Brain pericyte (primary cell): ENCODE measurements around the gene CAMK2G.
"Not testable (repeated sequence)": the region's sequence is repeated elsewhere in the genome, so short reads cannot be mapped to it uniquely, and the experiment has no call there.

Experiments
- DNase-seq: peaks from one replicate; pipeline ENCODE4 v3.0.0-alpha.2; 2012; ENCODE audit warnings: low read depth, low spot score

Gene CAMK2G

DNA sequence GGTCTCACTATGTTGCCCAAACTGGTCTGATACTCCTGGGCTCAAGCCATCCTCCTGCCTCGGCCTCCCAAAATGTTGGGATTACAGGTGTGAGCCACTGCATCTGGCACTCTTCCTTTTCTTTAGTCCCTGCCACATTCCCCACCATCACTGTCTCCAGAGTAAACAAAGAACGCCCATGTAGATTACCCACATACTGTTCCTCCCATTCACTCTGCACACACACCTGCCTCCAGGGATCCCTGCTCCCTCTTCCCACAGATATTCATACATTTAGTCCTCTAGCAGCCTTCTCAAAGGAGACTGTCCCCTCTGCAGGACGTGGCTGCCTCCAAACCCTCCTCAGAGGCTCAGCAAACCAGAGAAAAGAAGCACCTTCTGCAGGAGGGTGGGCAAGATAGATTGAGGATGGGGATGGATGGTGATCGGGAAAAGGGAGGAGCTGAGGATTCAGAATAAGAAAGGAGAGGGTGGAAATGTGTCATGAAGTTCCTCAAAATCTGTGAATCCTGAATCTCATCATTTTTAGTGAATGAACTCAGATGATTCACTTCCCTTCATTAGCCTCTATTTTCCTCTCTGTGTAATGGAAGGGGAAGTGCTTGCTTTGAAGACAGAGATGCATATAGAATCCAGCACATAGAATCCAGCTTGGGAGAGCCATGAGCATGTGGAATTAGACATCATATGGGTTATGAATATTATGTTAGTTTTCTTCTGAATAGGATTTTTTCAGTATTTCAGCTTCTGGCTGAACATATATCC, 31.1 kb upstream of the CAMK2G start:
- DNase-seq: no peak

DNA sequence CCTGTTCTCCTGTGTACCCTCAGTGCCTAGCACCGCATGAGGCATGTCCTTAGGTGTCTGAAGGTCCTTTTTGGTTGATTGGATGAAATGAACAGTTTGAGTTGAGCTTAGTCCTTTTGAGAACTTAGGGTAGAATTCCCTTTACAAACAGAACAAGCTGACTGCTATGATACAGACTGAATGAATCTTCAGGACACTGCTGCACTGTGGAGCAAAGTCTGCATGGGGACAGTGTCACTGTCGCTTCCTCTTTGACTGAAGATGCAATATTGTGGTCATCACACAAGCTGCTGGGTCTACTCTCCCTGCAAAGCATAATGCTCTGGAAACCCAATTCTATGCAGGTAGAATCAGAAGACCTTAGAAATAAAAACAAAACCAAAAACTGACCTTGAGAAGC, 28.0 kb upstream of the CAMK2G start:
- DNase-seq: no peak

DNA sequence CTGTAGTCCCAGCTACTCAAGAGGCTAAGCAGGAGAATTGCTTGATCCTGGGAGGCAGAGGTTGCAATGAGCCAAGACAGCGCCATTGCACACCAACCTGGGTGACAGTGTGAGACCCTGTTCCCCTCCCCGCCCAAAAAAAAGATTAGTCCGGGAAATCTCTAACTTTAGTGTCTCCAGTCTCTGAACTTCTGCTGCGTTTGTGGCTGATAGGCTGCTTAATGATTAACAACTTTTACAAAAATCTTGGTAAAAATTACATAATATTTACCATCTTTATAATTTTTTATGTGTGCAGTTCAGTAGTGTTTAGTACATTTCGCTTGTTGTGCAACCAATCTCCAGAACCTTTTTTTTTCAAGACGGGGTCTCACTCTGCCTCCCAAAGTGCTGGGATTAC, 26.9 kb upstream of the CAMK2G start:
- DNase-seq: no peak

DNA sequence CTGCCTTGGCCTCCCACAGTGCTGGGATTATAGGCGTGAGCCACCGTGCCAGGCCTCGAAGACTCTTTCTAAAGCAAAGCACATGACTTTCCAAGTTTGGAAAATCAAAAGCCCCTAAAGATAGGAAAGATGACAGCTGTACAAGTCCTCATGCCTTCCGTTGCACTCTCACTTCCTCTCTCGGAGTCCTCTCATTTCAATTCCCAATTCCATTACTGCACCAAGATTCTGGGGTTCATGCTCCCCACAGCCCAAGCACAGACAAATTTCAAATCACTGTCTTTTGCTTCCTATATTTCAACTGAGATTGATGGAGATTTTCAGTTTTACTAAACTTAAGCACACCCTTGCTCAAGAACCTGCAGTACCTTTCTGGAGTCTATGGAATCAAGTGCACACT, 25.7 kb upstream of the CAMK2G start:
- DNase-seq: no peak

DNA sequence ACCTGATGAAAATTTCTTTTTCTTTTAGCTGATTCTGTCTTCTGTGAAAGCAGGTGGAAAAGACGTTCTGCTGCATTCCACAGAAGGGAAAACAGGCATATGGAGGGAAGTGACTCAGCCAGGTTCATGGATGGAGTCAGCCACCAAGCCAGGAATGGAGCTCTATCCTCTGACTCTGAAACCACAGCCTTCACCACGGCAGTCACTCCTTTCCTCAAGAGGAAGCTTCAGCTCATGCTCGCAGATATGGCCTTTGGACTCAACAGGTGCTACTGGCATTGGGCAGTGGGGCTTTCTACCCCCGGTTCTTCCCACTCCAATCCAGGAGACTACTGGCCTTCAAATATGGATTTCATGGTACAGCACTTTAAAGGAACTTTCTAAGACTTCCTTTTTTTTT, 25.1 kb upstream of the CAMK2G start:
- no peak for DNase-seq

DNA sequence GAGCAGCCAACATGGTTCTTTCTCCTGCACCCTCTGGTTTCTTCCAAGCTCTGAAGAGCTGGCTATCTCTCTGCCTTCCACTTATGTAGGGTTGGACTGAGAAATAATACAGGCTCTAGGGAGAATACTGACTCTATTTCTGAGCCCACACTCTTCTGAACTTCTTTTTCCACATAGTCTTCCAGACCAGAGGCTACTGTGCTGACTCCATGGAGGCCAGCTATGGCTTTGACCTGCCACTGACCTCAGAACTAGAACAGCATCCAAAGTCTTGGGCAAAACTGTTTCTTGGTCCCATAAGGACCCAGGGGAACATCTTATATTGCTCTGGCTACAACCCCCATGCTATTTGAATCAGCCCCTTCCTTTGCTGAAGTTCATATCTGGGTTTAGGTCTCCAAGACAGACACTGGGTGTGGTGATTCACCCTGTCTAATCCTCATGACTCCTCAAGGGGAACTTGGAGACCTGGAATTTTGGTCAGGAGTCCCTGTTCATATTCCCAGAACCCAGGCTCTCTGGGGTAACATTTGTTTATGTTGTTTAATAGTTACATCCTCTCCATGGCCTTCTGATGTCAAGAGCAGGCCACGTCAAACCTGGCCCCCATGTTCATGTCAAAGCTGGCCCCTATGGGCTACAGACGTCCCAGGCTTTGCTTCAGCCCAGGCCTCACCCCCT, 24.5 kb upstream of the CAMK2G start:
- DNase-seq: no peak

DNA sequence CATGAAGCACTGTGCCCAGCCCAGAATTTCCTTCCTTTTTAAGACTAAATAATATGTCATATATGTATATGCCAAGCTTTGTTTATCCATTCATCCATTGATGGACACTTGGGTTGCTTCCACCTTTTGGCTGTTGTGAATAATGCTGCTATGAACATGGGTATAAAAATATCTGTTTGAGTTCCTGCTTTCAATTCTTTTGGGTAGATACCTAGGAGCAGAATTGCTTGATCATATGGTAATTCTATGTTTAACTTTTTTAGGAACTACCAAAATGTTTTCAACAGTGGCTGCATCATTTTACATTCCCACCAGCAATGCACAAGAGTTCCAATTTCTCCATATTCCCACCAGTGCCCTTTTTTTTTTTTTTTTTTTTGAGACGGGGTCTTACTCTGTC, 23.3 kb upstream of the CAMK2G start:
- no peak for DNase-seq

DNA sequence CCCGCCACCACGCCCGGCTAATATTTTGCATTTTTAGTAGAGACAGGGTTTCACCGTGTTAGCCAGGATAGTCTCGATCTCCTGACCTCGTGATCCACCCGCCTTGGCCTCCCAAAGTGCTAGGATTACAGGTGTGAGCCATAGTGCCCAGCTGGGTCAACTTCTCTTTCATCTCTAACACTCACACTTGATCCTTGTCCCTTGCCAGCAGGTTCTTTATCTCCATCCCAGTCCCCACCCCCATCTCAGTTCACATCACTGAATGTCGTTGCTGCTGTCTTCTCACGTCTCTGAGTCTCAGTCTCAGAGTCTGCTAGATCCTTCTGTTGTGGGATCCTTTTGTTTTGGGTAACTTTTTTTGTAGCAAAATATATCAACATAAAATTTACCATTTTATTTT, 21.0 kb upstream of the CAMK2G start:
- DNase-seq: not testable (repeated sequence)

DNA sequence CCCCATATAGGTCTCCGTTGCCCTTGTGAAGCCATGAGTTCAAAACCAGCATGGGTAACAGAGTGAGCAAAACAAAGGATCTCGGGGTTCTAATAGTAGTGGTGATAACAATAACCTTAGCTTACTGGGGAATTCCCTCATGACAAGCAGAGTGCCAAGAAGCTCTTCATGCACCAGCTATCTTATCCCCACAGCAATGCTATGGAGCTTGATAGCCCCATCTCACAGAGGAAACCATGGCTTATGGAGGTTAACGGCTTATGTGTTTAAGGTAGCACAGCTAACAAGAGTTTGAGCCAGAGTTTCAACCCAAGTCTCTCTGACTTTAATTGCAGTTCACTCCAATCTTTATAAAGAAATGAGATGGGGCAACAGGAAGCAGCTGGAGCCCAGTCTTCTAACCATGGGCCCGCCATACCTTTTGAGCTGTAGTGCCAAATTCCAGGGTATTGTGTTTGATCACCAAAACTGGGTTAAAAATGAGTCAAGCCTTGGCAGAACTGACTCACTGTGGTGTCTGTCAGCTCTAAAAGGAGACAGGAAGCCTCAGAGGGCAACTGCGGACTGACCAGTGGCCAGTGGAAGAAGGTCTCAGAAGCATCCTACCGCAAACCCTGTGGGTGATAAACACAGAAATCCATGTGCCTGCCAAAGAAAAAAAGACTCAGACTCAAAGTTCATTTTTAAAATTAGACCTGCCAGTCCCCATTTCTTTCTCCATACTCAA, 20.1 kb upstream of the CAMK2G start:
- no peak for DNase-seq

DNA sequence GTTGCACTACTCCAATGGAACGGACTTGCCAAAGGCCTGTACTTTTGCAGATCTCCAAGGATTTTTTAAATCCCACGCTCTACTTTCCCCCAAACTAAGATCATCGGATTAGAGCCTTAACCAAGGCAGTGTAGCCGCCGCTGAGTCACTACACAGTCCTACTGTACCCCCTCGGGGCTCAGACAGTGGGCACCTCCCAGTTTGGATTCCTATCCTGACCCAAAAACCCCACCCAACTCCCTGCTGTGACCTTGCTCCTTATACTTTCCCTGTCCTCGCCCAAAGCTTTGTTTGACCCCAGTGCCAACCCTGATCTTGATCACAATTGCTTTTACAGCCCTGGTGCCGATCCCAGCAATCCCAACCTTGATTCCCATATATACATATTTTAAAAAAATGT, 19.1 kb upstream of the CAMK2G start:
- no peak for DNase-seq

DNA sequence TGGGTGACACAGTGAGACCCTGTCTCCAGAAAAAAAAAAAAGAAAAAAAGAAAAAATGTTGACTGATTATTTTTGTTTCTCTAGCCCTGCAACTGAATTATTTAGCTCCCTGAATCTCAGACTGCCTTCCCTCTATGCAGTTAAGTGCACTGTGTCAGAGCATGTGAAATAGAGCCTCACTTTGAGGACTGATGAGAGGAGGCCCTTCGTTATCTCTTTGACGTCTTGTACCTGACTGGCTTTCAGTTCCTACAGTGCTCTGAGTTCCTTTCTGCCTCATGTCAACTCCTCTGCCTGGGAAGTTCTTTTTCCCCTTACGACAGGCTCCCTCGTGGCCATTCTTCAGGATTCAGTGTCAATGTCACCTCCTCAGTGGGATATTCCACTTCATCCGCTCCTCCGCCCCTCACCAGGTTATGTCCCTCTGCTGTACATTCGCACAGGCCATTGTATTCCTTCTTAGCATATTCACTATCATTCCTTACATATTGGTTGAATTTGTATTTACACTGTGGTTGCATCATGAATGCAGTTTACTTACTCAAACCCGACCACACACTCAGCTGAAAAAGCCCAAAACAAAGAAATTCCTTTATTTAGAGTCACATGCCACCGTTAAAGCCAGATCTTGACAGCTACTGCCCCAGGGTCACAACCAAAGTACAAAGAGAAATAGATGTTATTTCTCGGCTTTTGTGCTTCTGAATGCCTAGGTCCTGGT, 18.1 kb upstream of the CAMK2G start:
- no peak for DNase-seq

DNA sequence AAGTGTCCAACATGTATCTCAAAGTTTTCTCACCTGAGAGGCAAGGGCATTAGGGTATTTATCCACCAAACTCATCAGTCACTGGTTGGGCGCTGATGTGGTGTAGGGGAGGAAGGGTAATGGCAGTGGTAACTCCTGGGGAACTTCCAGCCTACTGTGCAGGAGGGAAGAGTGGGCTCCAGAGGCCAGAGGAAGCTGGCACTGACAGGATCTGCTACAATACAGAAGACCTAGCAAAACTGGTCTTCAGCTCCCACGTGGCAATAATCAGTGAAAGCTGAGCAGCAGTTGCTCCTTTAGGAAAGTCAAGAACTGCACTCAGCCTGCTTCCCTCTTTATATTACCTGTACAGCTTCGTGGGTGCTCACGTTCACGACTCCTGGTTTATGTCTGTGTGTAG, 17.2 kb upstream of the CAMK2G start:
- no peak for DNase-seq

DNA sequence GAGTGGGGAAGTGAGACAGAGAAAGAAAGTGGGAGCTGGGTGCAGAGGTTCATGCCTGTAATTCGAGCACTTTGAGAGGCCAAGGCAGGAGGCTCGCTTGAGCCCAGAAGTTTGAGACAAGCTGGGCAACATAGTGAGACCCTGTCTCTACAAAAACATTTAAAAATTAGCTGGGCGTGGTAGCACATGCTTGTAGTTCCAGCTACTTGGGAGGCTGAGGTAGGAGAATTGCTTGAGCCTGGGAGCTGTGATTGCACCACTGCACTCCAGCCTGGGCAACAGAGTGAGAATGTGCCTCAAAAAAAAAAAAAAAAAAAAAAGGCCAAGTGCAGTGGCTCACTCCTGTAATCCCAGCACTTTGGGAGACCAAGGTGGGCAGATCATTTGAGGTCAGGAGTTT, 16.5 kb upstream of the CAMK2G start:
- not testable (repeated sequence) for DNase-seq

DNA sequence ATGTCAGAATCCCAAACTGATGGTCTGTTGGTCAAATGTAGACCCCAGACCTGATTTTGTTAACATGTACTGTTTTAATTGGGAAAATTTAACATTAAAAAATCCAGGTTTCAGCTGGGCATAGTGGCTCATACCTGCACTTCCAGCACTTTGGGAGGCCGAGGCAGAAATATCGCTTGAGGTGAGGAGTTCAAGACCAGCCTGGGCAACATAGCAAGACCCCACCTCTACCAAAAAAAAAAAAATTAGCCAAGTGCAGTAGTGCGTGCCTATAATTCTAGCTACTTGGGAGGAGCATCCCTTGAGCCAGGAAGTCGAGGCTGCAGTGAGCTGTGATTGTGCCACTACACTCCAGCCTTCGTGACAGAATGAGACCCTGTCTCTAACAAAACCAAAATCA, 15.9 kb upstream of the CAMK2G start:
- DNase-seq: no peak

DNA sequence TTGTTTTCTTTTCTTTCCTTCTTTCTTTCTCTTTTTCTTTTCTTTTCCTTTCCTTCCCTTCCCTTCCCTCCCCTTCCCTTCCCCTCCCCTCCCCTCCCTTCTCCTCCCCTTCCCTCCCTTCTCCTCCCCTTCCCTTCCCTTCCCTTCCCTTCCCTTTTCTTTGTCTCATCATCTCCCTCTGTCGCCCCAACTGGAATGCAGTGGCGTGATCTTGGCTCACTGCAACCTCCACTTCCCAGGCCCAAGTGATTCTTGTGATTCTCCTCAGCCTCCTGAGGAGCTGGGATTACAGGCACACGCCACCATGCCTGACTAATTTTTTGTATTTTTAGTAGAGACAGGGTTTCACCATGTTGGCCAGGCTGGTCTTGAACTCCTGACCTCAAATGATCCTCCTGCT, 15.1 kb upstream of the CAMK2G start:
- not testable (repeated sequence) for DNase-seq

DNA sequence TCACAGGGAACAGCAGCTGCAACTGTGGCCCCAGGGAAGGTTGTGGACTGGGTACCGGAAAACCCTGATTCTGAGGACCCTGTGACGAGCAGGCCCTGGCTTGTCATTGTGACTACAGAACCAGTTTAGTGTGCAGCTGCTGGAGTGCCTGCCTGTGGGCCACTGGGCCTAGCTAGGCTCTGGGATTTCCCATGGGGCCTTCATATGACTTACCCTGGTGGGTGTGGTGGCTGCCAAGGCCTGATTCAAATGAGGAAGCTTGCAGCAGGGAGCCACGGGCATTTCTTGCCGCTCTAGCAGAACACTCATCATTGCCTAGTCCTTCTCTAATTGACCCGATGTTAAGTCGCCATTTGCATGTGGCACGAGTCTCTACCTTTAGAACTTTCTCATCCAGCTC, 14.7 kb upstream of the CAMK2G start:
- no peak for DNase-seq

DNA sequence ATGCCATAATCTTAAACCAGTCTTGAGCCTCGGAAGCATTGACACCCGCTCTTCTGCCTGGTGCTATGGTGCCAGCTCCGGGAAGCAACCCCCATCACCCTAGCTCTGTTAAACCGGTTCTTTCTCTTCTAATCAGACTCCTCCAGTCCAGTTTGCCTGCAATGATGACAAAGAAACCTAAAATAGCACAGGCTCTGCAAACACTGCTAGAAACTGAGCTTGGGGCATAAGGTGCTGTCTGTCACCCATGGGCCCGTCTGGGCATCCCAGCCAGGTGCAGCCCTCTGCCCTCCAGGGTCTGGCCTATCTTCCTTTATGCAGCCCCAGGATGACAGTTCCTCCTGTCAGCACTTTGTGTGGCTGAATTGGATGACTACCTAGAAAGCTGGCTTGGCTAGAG, 14.2 kb upstream of the CAMK2G start:
- DNase-seq: no peak

DNA sequence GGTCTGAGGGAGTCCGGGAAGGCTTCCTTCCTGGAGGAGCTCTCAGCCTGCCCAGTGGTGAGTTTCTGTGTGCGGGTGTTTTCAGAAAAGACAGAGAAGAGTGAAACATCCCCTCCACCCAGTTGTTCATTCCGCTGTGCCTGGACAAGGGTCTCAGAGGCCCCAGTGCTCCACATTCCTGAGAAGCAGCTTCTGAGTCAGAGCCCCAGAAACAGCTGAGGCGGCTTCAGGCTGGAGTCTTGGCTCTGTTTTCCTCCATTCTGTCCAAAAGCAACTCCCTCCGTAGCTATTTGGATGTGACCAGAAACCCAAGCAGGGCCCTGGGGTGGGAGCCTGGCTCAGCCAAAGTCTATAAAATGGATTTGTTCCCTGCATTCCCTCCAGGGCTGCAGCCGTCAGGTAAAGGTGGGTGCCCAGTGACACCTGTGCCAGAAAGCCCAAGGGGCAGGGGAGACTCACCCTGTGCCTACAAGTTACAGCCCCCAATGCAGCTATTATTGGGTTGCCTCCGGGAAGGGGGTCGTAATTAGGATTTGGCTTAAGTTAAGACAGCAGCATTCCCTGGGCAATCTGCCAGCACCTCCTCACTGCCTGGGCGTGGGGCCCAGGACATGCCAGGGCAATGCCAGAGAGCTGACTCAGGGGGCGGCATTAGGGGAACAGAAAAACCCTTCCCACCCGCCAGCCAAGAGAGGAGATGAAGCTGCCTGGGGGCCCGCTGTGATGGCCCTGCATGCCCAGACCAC, 13.1 kb upstream of the CAMK2G start:
- DNase-seq: peak; percentile 75

DNA sequence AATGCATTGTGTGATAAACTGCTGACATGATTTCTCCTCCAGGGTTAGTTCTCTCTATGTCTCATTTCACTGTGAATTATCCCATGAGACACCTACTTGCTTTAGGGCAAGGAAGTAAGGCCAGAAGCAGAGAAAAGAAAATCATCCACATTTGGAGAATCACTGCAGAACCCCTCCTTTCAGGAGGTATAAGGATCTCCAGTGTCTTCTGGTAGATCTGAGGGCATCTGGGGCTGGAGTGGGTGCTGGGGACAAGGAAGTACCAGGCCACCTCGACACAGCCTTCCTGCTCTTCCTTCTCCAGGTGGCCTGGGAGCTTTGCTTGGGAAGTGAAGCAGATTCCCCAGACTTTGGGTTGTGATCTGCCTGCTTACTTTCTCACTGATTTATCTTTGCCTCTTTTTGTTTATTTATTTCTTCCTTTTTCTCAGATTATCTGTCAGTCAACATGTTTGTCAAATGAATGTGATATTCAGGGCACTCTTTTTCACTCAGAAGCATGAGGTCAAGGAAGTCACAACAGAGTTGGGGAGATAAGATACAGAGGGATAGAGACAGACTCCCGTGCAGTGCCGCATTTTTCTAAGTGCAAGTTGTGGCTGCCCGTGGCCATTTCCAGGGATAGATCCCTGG, 12.4 kb upstream of the CAMK2G start:
- no peak for DNase-seq

DNA sequence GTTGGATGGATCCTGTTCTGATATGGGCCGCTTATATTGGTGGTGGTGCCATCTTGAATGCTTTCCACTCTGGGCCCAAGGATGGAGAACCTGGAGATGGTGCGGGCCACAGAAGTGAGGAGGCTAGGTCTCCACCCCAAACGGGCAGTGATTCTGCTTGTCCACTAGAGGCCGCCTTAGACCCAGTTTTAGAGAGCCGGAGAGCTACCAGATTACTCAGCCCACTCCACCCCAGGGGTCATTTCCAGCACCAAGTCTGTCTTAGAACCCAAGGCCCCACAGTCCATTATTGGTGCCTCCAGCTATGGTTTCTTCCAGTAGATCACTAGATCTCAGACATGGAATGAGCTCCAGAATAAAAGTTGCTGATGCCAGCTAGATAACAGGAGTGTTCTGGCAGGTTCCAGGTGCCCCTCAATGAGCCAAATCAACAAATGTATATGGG, 11.8 kb upstream of the CAMK2G start:
- DNase-seq: no peak

DNA sequence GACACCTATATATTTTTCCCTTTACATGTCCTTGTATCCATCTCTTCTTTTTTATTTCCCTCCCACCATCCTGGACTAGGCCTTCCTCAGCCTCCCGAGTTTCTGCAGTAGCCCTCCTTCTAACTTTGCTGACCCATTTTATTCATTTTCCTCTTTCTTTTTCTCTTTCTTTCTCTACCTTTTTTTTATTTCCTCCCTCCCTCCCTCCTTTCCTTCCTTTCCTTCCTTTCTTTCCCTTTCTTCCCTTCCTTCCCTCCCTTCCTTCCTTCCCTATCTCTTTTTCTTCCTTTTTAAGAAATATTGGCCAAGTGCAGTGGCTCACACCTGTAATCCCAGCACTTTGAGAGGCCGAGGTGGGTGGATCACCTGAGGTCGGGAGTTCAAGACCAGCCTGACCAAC, 9.7 kb upstream of the CAMK2G start:
- DNase-seq: no peak
